ENCODE measurements around the gene INPP5D.

The INPP5D gene

GRCh38 chr2:233040571-233040970 is 19.6 kb upstream of the INPP5D start:
- DNase-seq (ENCODE audit: low spot score): no peak
- Histone ChIP-seq H3K36me3 (ENCODE audit: low read depth) (no peaks in the 10 kb centered on the region), H3K4me3 (ENCODE audit: severe bottlenecking) (no peak overlapping the region), H3K9me3 (ENCODE audit: severe bottlenecking) (peaks cover 2% of the 10 kb centered on the region), H3K4me1 (ENCODE audit: insufficient read depth, poor library complexity, severe bottlenecking) (peaks cover 12% of the 10 kb centered on the region), H3K27ac (ENCODE audit: poor library complexity, severe bottlenecking) (no peak overlapping the region), H3K27me3 (ENCODE audit: insufficient read depth, poor library complexity, severe bottlenecking) (no peaks in the 10 kb centered on the region)
- TF ChIP-seq CTCF (IDR thresholded peaks at IDR 0.05; ENCODE audit: poor library complexity, severe bottlenecking): no peak
- ATAC-seq (ENCODE audit: low read depth): no peak

- ATAC-seq (ENCODE audit: low read depth) (no peak), DNase-seq (ENCODE audit: low spot score) (peak; percentile 7)
- H3K4me3 ChIP-seq (ENCODE audit: severe bottlenecking): no peak overlapping the region
- TF ChIP-seq CTCF (IDR thresholded peaks at IDR 0.05; ENCODE audit: poor library complexity, severe bottlenecking): no peak
- H3K9me3 ChIP-seq (ENCODE audit: severe bottlenecking): peaks cover 2% of the 10 kb centered on the region
- H3K27me3 ChIP-seq (ENCODE audit: insufficient read depth, poor library complexity, severe bottlenecking): no peaks in the 10 kb centered on the region
- H3K27ac ChIP-seq (ENCODE audit: poor library complexity, severe bottlenecking): no peak overlapping the region
- no peaks in the 10 kb centered on the region for H3K36me3 ChIP-seq (ENCODE audit: low read depth)
- peaks cover 10% of the 10 kb centered on the region for H3K4me1 ChIP-seq (ENCODE audit: insufficient read depth, poor library complexity, severe bottlenecking)
Observed at GRCh38 chr2:233041722-233042323, 18.3 kb upstream of the INPP5D start.

- no peak for TF ChIP-seq CTCF (IDR thresholded peaks at IDR 0.05; ENCODE audit: poor library complexity, severe bottlenecking)
- ATAC-seq (ENCODE audit: low read depth): no peak
Observed at GRCh38 chr2:233042549-233042948, 17.6 kb upstream of the INPP5D start.

GRCh38 chr2:233044974-233045605 is 15.1 kb upstream of the INPP5D start:
- TF ChIP-seq CTCF (IDR thresholded peaks at IDR 0.05; ENCODE audit: poor library complexity, severe bottlenecking): no peak
- DNase-seq (ENCODE audit: low spot score) (peak; percentile 17), ATAC-seq (ENCODE audit: low read depth) (no peak)
- Histone ChIP-seq H3K36me3 (ENCODE audit: low read depth) (no peaks in the 10 kb centered on the region), H3K9me3 (ENCODE audit: severe bottlenecking) (no peaks in the 10 kb centered on the region), H3K27me3 (ENCODE audit: insufficient read depth, poor library complexity, severe bottlenecking) (no peaks in the 10 kb centered on the region), H3K4me1 (ENCODE audit: insufficient read depth, poor library complexity, severe bottlenecking) (no peaks in the 10 kb centered on the region), H3K27ac (ENCODE audit: poor library complexity, severe bottlenecking) (no peak overlapping the region), H3K4me3 (ENCODE audit: severe bottlenecking) (no peak overlapping the region)

More at GRCh38 chr2:233042549-233042948, 17.6 kb upstream of the INPP5D start:
- no peaks in the 10 kb centered on the region for H3K9me3 ChIP-seq (ENCODE audit: severe bottlenecking)
- H3K4me3 ChIP-seq (ENCODE audit: severe bottlenecking): no peak overlapping the region
- DNase-seq (ENCODE audit: low spot score): peak; percentile 19
- H3K36me3 ChIP-seq (ENCODE audit: low read depth): no peaks in the 10 kb centered on the region
- H3K27me3 ChIP-seq (ENCODE audit: insufficient read depth, poor library complexity, severe bottlenecking): no peaks in the 10 kb centered on the region
- no peak overlapping the region for H3K27ac ChIP-seq (ENCODE audit: poor library complexity, severe bottlenecking)
- peaks cover 4% of the 10 kb centered on the region for H3K4me1 ChIP-seq (ENCODE audit: insufficient read depth, poor library complexity, severe bottlenecking)

GRCh38 chr2:233047206-233047605 is 12.9 kb upstream of the INPP5D start:
- Histone ChIP-seq H3K4me1 (ENCODE audit: insufficient read depth, poor library complexity, severe bottlenecking) (peaks cover 7% of the 10 kb centered on the region), H3K9me3 (ENCODE audit: severe bottlenecking) (no peaks in the 10 kb centered on the region), H3K27me3 (ENCODE audit: insufficient read depth, poor library complexity, severe bottlenecking) (no peaks in the 10 kb centered on the region), H3K36me3 (ENCODE audit: low read depth) (no peaks in the 10 kb centered on the region), H3K27ac (ENCODE audit: poor library complexity, severe bottlenecking) (no peak overlapping the region), H3K4me3 (ENCODE audit: severe bottlenecking) (no peak overlapping the region)
- ATAC-seq (ENCODE audit: low read depth) (no peak), DNase-seq (ENCODE audit: low spot score) (no peak)
- no peak for TF ChIP-seq CTCF (IDR thresholded peaks at IDR 0.05; ENCODE audit: poor library complexity, severe bottlenecking)
